CD4-positive, alpha-beta T cell treated with Interferon alpha-2 for 1 hour (primary cell): Measurements from ENCODE around the gene VWA8.
"Not testable (repeated sequence)": the region's sequence is repeated elsewhere in the genome, so short reads cannot be mapped to it uniquely, and the experiment has no call there.

Experiments
- DNase-seq, 2 donors: peaks; one replicate each; pipeline ENCODE4 v3.0.0-alpha.2; 2020 to 2022

Gene VWA8

GRCh38 chr13:41571817-41572340 is 389.0 kb downstream of the VWA8 start:
- DNase-seq = not testable (repeated sequence)

GRCh38 chr13:41568972-41569351 is 391.9 kb downstream of the VWA8 start:
- no peak for DNase-seq

- DNase-seq = no peak
Measured at GRCh38 chr13:41568143-41568971, 392.6 kb downstream of the VWA8 start.

GRCh38 chr13:41567363-41567762 is 393.5 kb downstream of the VWA8 start:
- DNase-seq = no peak

GRCh38 chr13:41565846-41566245 is 395.1 kb downstream of the VWA8 start:
- no peak for DNase-seq

GRCh38 chr13:41565216-41565615 is 395.7 kb downstream of the VWA8 start:
- no peak for DNase-seq

- DNase-seq = no peak
Measured at GRCh38 chr13:41563984-41564365, 396.9 kb downstream of the VWA8 start.

GRCh38 chr13:41563341-41563983 is 397.4 kb downstream of the VWA8 start:
- no peak for DNase-seq

GRCh38 chr13:41562541-41563178 is 398.2 kb downstream of the VWA8 start:
- no peak for DNase-seq

GRCh38 chr13:41562083-41562482 is 398.8 kb downstream of the VWA8 start:
- DNase-seq = no peak

GRCh38 chr13:41561170-41561569 is 399.7 kb downstream of the VWA8 start:
- no peak for DNase-seq

GRCh38 chr13:41558781-41559560 is 401.9 kb downstream of the VWA8 start:
- no peak for DNase-seq

- no peak for DNase-seq
Measured at GRCh38 chr13:41557719-41558118, 403.2 kb downstream of the VWA8 start.

GRCh38 chr13:41554626-41555386 is 406.1 kb downstream of the VWA8 start:
- DNase-seq = no peak

GRCh38 chr13:41554180-41554579 is 406.7 kb downstream of the VWA8 start:
- DNase-seq = no peak

- no peak for DNase-seq
Measured at GRCh38 chr13:41552031-41552430, 408.9 kb downstream of the VWA8 start.

- no peak for DNase-seq
Measured at GRCh38 chr13:41550276-41550675, 410.6 kb downstream of the VWA8 start.

- no peak for DNase-seq
Measured at GRCh38 chr13:41549491-41549890, 411.4 kb downstream of the VWA8 start.

- no peak for DNase-seq
Measured at GRCh38 chr13:41548910-41549309, 412.0 kb downstream of the VWA8 start.

- DNase-seq = no peak
Measured at GRCh38 chr13:41548031-41548430, 412.9 kb downstream of the VWA8 start.

GRCh38 chr13:41547251-41548000 is 413.5 kb downstream of the VWA8 start:
- DNase-seq = no peak
